MCF 10A (cell line): ENCODE results near the gene UBR1. TPM values are rescaled to one million over a fixed set of nuclear protein-coding genes. Genes with fewer than 3 reads are reported as not detected.

Experiments used
- BruUV-seq: library from RNA; stranded (reverse); fragments of 400-500 nt; replicated peaks from 2 replicates; lab custom pipeline; 2021; lab: Mats Ljungman, UMichigan
- CTCF ChIA-PET: fragments of 300-600 bp; sonication (Branson Sonifier 250); formaldehyde crosslinking; extraction: SDS; loops from one replicate; lab custom pipeline; 2021; ENCODE audit warnings: antibody characterized with exemption, inconsistent platforms; lab: Yijun Ruan, JAX
- POLR2A ChIA-PET: fragments of 300-600, 350-650 bp; sonication (Branson Sonifier 250); formaldehyde crosslinking; extraction: SDS; loops from one replicate; lab custom pipeline; 2020; ENCODE audit warnings: antibody characterized with exemption, inconsistent platforms; lab: Yijun Ruan, JAX
- DNase-seq: peaks from one replicate; pipeline ENCODE4 v3.0.0-alpha.2; 2018; ENCODE audit not compliant: unreplicated experiment
- H3K27ac Mint-ChIP-seq: one replicate; pipeline ENCODE4 v1.8.0; 2022; ENCODE audit warnings: mild to moderate bottlenecking, low read depth, mixed read lengths; ENCODE audit not compliant: unreplicated experiment
- H3K27me3 Mint-ChIP-seq: one replicate; pipeline ENCODE4 v1.8.0; 2022; ENCODE audit warnings: mixed read lengths; ENCODE audit not compliant: insufficient read depth, unreplicated experiment
- H3K36me3 Mint-ChIP-seq: one replicate; pipeline ENCODE4 v1.8.0; 2022; ENCODE audit warnings: mild to moderate bottlenecking, moderate library complexity, mixed read lengths; ENCODE audit not compliant: insufficient read depth, unreplicated experiment
- H3K4me1 Mint-ChIP-seq: one replicate; pipeline ENCODE4 v1.8.0; 2022; ENCODE audit warnings: mixed read lengths; ENCODE audit not compliant: insufficient read depth, unreplicated experiment
- H3K4me3 Mint-ChIP-seq: one replicate; pipeline ENCODE4 v1.8.0; 2022; ENCODE audit warnings: mild to moderate bottlenecking, moderate library complexity, mixed read lengths; ENCODE audit not compliant: unreplicated experiment
- H3K9me3 Mint-ChIP-seq: one replicate; pipeline ENCODE4 v1.8.0; 2022; ENCODE audit warnings: mixed read lengths; ENCODE audit not compliant: unreplicated experiment
- intact Hi-C: fragments of 100-400 bp; cut with micrococcal nuclease; formaldehyde crosslinking; loops from 2 replicates; pipeline ENCODE4 v1.14.1; 2022
- total RNA-seq: library from RNA; stranded (reverse); gene quantifications from 2 replicates; pipeline ENCODE4 v1.2.3, GENCODE V29; 2022
- TF ChIP-seq, protein P1 (sequence below): fragments of 200-600 bp; IDR thresholded peaks from one replicate; pipeline ENCODE4 v1.8.0; 2022; ENCODE audit warnings: antibody characterized with exemption, mild to moderate bottlenecking; ENCODE audit not compliant: unreplicated experiment

Gene UBR1
- total RNA-seq, 1 experiment from 2014 or later = 25.6 TPM

DNA sequence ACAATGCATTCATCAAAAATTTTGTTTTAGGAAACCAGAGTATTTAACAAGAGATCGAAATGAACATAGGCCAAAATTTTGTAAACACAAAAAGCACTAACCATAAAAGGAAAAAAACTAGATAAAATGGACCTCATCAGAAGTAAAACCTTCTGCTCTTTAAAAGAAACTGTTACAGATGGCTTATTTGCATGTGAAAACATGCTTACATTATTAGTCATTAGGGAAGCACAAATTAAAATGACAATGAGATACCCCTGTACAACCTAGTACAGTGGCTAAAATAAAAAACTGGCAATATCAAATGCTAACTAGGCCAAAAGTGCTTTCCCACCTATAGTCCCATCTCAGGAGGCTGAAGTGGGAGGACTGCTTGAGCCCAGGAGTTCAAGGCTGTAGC is 19.3 kb downstream of the UBR1 start:
- POLR2A ChIA-PET = no interaction called here
- no peaks in the 10 kb centered on the region for H3K9me3 Mint-ChIP-seq
- no peak for DNase-seq
- TF ChIP-seq, protein P1, sequence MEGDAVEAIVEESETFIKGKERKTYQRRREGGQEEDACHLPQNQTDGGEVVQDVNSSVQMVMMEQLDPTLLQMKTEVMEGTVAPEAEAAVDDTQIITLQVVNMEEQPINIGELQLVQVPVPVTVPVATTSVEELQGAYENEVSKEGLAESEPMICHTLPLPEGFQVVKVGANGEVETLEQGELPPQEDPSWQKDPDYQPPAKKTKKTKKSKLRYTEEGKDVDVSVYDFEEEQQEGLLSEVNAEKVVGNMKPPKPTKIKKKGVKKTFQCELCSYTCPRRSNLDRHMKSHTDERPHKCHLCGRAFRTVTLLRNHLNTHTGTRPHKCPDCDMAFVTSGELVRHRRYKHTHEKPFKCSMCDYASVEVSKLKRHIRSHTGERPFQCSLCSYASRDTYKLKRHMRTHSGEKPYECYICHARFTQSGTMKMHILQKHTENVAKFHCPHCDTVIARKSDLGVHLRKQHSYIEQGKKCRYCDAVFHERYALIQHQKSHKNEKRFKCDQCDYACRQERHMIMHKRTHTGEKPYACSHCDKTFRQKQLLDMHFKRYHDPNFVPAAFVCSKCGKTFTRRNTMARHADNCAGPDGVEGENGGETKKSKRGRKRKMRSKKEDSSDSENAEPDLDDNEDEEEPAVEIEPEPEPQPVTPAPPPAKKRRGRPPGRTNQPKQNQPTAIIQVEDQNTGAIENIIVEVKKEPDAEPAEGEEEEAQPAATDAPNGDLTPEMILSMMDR = no peak
- H3K36me3 Mint-ChIP-seq = peaks cover 38% of the 10 kb centered on the region
- intact Hi-C loops = no loop called here
- peaks cover 12% of the 10 kb centered on the region for H3K4me1 Mint-ChIP-seq
- no peaks in the 10 kb centered on the region for H3K27me3 Mint-ChIP-seq
- CTCF ChIA-PET = interaction anchor here (1.0 to 1.1 kb wide), 2 partner anchors 11 to 199 kb away, joined by 3 read pairs; no protein-coding TSS in a partner anchor
- no peak overlapping the region for H3K27ac Mint-ChIP-seq
- H3K4me3 Mint-ChIP-seq = no peak overlapping the region
- BruUV-seq = no TSS peak

DNA sequence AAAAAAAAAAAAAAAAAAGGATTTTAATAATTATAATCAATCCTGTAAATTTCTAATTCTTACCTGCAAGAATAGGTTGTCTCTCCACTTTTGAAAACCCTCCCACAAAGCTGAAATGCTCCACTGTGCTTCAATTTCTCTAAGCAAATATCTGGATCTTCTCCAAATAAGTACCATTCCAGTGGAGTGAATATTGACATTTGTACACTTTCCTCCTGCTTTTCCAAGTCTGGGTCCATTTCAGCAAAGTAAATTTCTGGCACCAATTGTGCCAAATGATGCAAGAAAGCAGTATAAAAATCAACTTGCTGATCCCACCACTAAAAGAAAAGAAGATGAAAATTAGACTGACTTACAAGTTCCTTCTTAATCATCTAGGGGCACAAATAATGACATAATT is 19.9 kb downstream of the UBR1 start:
- no peak for DNase-seq

DNA sequence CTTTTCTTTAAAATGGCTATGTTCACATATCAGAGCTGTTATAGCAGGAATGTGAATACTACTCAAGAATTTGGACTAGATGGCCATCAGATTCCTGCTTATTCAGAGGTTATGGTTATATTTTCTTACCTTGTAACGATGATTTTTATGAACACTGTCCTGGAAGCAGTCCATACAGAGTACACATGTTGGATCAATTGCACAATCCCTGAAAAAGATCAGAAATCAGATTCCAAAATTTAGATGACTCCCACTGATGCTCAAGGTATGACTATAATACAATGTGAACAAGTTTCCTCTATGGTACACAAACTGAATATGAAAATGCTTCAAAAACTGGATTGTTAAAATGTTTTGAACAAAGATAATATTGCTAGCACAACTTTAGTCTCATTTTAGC is 23.3 kb downstream of the UBR1 start:
- BruUV-seq = no TSS peak
- H3K9me3 Mint-ChIP-seq = no peaks in the 10 kb centered on the region
- intact Hi-C loops = no loop called here

More for the DNA sequence above, 19.9 kb downstream of the UBR1 start:
- H3K4me1 Mint-ChIP-seq = peaks cover 12% of the 10 kb centered on the region
- peaks cover 44% of the 10 kb centered on the region for H3K36me3 Mint-ChIP-seq
- POLR2A ChIA-PET = no interaction called here
- TF ChIP-seq, protein P1 = no peak
- H3K27ac Mint-ChIP-seq = no peak overlapping the region
- no peaks in the 10 kb centered on the region for H3K27me3 Mint-ChIP-seq
- no peak overlapping the region for H3K4me3 Mint-ChIP-seq
- no peaks in the 10 kb centered on the region for H3K9me3 Mint-ChIP-seq
- CTCF ChIA-PET = interaction anchor here (1.0 kb wide), 1 partner anchor 200 kb away, joined by 3 read pairs; no protein-coding TSS in a partner anchor
- intact Hi-C loops = no loop called here
- no TSS peak for BruUV-seq

DNA sequence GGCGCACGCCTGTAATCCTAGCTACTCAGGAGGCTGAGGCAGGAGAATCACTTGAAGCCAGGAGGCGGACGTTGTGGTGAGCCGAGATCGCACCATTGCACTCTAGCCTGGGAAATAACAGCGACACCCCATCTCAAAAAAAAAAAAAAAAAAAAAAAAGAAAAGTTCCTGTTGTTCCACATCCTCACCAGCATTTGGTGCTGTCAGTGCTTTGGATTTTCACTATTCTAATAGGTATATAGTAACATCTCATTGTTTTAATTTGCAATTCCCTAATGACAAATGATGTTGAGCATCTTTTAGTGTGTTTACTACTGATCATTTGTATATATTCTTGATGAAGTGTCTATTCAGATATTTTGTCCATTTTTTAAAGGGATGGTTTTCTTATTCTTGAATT is 24.6 kb downstream of the UBR1 start:
- no peak for DNase-seq
- ChIA-PET CTCF (no interaction called here), POLR2A (interaction anchor here (0.6 to 0.7 kb wide), 2 partner anchors 507 to 887 kb away, joined by 3 to 5 read pairs; no protein-coding TSS in a partner anchor)
- Mint-ChIP-seq H3K4me3 (no peak overlapping the region), H3K27me3 (no peaks in the 10 kb centered on the region), H3K27ac (no peak overlapping the region), H3K9me3 (no peaks in the 10 kb centered on the region), H3K4me1 (peaks cover 5% of the 10 kb centered on the region), H3K36me3 (peaks cover 58% of the 10 kb centered on the region)
- TSS peak; percentile 11 for BruUV-seq
- TF ChIP-seq, protein P1 = no peak
- intact Hi-C loops = no loop called here

More for the DNA sequence above, 23.3 kb downstream of the UBR1 start:
- no peak for DNase-seq
- Mint-ChIP-seq H3K27me3 (no peaks in the 10 kb centered on the region), H3K4me1 (peaks cover 12% of the 10 kb centered on the region), H3K4me3 (no peak overlapping the region), H3K27ac (no peak overlapping the region), H3K36me3 (peaks cover 66% of the 10 kb centered on the region)
- ChIA-PET CTCF (interaction anchor here (0.5 to 0.7 kb wide), 3 partner anchors 141 to 227 kb away, joined by 3 read pairs; no protein-coding TSS in a partner anchor), POLR2A (interaction anchor here (0.7 to 0.8 kb wide), 3 partner anchors 19 to 253 kb away, joined by 3 read pairs; no protein-coding TSS in a partner anchor)
- TF ChIP-seq, protein P1 = no peak
